HL-60/S4 treated with phorbol 12-myristate 13-acetate at 8.2 ng/mL for 4 days and 3 days (cell line): ENCODE results near the gene MIS12.

Experiments
- in situ Hi-C: fragments of 300-500 bp; cut with MboI; formaldehyde crosslinking; loops from 2 replicates; pipeline ENCODE4 v1.15.0; 2022; ENCODE audit warnings: low sequenced_read_pairs

Gene MIS12

DNA sequence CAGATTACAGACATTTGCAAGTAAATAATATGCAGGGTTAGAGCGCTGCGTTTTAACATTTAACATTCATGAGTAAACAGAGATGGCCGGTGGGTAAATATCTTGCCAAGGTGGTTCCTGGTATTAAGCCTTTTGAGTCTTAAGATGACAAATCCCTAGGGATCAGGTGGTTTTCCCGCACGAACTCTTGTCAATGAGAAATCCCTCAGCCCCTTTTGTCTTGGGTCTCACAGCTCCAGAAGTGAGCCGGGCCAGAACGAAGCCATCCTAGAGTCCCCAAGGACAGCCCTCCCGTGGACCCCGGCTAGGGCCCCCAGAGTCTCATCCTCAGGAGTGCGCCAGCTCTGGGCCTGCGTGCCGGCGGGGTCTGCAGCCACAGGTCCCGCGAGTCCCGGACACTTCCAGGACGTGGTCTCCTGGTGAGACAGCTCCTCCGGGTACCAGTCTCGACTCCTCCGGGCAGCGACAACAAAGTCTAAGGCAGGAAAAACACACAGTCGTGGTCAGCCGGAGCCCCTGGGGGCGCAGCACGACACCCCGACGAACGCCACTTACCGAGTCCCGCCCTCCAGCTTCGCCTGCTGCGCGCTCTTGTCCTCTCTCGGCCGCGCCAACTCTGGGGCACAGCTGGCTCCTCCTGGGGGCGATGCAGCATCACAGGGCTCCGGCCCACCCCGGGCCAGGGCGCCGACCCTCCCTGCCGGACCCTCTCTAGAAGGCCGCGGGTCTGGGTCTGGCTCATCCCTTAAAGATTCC lies 13.3 kb downstream of the MIS12 start:
- in situ Hi-C loops, result no loop called here

DNA sequence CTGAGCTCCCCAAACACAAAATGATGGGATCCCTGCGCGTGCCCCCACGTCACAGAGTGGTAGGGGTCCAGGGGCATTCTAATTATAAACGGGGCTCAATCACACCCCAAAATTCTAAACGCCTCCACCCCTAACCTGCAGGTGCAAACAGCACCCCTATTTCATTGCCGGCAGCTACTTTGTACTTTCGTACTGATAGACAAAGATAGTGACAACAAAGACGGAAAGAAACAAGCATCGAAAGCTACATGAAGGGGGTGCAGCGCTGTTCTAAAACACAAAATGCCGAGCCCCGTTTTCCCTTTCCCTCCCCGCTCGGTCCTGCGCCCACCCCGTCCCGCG lies 13.9 kb downstream of the MIS12 start:
- in situ Hi-C loops, result no loop called here

DNA sequence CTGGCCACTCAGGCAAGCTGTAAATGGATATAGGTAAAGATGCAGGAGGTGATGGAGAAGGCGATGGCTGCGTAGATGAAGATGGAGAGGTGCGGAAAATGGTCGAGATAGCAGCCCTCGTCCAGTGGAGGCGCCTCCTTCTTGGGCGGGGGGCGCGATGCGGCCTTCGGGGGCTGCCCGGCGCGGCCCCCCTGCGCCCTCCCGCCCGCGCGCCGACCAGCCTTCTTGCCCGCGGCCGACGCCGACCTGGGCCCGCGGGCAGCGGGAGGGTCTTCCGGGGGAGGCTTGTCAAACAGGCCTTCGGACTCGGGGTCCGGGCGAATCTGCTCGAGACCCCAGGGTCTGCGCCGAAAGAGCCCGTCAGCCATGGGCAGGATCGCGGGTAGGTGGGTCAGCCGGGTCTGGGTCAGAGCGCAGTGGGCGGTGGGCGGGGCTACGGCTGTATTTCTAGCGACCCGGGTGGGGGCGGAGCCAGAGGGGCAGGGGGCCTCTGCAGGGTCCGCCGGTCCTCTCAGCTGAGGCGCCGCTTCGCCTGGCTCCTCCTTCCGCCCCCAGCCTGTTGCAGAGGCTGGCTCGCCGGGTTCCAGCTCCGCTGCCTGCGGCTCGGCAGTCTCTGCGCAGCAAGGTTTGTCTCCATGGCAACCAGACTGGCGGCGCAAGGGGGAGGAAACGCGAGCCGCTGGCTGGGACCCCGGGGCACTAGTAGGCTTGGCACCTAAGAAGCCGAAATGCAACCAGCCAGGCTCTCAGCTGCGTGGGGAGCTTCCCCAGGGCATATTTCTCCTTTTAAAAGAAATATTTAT lies 14.4 kb downstream of the MIS12 start:
- in situ Hi-C loops, result no loop called here

DNA sequence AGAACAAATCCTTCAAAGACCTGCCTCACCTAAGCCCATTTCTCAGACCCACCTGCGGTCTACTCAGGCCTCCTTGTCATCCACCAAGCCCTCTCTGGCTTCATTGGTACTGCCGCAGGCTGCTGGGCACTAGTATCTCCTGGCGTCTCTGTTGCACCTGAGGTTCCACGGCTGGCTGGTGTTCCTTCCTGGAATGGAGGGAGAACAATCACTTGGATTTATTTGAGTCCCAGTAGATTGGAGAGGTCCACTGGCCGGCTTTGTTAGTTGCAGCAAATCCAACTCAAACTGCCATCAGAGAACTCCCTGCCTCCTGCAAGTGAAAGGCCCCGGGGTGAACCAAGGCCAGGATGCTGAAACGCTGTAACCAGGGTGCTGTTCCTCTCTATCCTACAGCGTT lies 15.3 kb downstream of the MIS12 start:
- in situ Hi-C loops, result no loop called here

DNA sequence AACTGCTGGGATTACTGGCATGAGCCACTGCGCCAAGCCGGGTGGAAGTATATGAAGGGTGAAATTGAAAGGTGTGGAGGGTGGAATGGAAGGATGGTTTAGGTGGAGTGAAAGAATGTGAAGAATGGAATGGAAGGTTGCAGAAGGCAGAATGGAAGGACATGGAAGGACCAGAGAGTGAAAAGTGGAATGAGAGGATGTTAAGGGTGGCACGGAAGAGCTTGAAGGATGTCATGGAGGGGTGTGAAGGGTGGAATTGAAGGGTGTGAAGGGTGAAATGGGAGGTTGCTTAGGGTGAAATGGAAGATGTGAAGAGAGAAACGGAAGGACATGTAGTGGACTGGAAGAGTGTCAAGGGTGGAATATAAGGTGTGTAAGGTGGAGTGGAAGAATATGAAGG lies 16.2 kb downstream of the MIS12 start:
- in situ Hi-C loops, result no loop called here

DNA sequence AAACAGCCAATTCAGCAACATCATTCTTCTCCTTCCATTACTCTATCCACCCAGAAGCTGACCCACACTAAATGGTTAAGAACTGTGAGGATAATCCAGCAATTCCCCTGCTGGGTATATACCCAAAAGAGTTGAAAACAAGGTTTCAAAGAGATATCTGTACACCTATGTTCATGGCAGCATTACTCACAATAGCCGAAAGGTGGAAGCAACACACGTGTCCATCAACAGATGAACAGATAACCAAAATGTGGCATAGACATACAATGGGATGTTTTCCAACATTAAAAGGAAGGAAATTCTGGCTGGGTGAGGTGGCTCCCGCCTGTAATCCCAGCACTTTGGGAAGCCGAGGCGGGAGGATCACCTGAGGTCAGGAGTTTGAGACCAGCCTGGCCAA lies 19.9 kb downstream of the MIS12 start:
- in situ Hi-C loops, result no loop called here

DNA sequence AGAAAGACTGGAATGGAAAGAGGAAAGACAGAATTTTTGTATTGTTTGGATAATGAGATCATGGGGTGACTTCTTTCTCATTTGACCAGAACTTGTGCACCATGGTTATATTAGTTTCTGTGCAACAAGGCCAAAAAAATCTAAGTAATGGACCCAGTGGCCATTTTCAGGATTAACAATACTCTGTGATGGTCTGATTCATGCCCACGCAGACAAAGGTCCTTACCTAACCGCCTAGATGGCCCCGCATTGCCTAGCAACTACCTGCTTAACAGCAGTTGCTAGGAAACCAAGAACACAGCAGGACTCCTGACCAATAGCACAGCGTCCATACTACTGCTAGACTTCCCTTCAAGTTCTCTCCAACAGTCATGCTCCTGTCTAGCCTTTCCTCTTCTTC lies 22.4 kb downstream of the MIS12 start:
- in situ Hi-C loops, result no loop called here

DNA sequence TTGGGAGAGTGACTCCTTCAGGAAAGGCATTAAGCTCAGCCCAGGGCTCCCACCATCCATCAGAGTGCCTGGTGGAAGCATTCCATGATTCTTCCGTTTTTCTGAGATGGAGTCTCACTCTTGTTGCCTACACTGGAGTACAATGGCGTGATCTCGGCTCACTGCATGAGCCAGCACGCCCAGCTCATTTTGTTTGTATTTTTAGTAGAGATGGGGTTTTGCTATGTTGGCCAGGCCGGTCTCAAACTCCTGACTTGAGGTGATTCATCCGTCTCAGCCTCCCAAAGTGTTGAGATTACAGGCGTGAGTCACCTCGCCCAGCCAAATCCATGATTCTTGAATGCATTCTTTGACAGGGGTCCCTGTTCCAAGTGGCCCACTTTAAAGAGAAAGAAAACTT lies 23.1 kb downstream of the MIS12 start:
- in situ Hi-C loops, result no loop called here

DNA sequence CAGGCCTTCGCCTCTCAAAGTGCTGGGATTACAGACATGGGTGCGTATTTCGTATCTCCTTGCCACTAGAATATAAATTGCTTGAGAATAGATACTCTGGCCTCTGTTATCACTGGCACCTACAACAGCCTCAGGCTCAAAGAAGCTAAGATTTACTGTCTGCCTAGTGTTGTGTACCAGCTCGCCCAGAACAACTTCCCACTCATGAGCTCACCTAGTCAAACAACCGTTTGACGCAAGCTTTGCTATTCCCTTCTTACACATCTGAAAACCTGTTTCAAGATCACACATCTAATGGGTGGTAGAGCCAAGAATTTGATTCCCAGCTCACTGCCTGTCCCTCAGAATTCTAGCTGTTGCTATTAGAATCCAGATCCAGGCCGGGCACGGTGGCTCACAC lies 24.4 kb downstream of the MIS12 start:
- in situ Hi-C loops, result no loop called here

DNA sequence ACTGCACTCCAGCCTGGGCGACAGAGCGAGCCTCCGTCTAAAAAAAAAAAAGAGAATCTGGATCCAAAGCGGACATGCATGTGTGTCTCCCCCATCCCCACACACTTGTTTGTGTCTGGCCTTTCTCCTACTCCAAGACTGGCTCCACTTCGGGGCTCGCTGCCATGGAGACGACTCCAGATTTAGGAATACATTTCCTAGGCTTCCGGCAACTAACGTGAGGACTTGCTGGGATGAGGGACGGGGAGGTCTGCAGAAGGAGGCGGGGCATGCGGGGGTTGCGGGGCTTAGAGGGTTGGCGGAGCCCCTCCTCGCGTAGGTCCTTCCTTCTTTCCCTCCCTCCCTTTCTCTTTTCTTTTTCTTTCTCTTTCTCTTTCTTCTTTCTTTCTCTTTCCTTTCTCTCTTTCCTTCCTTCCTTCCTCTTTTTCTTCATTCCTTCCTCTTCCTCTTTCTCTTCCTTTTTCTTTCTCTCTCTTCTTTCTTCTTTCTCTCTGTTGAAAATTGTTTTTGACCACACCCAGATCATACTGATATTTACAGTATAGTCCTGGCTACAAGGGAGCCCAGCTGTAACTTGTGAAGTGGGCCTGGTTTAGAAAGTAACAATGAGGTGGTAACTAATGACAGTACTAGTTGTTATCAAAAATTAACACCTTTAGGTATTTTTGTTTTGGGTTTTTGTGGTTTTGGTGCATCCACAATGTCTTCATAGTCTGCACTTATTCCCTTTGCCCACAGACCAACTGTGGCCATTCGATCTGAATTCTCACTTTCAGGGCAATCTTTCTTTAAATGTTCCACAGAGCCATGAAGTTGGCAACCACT lies 25.2 kb downstream of the MIS12 start:
- in situ Hi-C loops, result no loop called here

DNA sequence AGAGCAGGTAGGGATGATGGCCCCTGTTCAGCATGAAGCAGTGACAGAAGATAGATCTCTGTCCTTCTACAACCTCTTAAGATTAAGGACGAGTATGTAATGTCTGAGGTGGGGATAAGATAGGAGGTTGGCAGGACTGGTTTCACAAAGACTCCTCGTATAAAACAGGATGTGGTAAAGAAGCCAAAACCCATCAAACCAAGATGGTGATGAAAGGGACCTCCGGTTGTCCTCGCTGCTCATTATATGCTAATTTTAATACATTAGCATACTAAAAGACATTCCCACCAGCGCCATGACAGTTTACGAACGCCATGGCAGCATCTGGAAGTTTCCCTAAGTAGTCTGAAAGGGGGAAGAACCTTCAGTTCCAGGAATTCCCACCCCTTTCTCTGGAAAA lies 27.3 kb downstream of the MIS12 start:
- in situ Hi-C loops, result no loop called here

DNA sequence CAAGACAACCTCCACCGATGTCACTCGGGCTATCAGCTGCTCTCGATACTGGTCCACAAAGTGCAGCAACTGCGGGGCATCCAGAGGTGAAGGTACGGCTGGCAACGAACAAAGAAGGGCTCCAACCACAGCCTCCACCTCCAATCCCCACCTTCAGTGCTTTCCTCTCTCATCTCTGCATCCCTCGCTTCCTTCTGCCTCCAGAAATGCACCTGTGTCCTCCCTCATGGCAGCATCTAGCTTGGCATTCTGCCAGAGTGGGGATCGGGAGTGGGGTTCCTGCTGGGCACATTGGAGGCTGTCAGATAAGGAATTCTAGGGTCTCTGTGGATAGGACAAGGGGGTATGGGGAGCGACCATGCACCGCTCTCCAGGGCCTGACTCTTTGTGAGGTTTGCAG lies 28.6 kb downstream of the MIS12 start:
- in situ Hi-C loops, result no loop called here

DNA sequence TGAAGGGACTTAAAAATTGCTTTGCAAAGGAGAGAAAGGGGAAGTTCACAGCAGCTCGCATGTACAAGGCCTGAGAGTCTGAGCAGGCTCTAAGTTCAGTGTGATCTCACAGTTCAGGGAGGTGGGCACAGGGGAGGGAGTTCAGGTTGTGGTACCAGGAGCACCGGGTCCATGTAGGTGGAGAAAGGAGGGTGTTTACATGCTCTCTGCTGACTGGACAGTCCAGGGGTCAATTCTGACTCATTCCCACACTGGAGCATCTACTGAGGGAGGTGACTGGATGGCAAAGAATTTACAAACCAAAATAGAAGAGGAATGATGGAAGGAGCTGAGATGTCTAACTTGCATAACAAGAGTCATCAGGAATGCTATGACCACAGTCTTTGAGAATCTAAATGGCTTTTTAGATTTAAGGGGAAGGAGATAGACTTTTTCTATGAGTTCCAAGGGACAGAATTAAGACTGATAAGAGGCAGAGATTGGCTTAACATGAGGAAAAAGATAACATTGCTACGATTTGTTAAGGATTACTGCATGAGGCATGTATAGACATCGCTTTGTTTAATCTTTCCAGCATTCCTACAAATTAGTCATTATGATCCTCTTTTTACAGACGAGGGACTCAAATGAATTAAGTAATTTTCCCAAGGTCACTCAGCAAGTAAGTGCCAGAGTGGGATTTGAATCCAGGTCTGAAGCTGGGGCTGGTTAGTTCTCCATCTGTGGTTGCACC lies 29.9 kb downstream of the MIS12 start:
- in situ Hi-C loops, result no loop called here

DNA sequence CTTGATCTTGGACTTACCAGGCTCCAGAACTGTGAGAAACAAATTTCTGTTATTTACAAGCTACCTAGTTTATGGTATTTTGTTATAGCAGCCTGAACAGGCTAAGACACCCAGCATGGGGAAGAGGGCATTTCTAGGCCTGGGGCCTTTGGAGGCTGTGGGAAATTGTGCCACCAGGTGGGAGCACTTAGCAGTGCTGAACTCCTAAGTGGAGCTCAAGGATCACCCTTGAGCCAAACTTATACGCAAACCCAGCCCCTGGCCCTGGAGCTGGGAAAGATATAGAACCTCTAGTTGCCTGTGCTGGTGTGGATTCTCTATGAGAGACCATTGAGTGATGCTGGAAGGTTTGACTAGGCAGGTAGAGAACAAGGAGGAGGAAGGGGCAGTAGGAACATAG lies 36.1 kb downstream of the MIS12 start:
- in situ Hi-C loops, result no loop called here

DNA sequence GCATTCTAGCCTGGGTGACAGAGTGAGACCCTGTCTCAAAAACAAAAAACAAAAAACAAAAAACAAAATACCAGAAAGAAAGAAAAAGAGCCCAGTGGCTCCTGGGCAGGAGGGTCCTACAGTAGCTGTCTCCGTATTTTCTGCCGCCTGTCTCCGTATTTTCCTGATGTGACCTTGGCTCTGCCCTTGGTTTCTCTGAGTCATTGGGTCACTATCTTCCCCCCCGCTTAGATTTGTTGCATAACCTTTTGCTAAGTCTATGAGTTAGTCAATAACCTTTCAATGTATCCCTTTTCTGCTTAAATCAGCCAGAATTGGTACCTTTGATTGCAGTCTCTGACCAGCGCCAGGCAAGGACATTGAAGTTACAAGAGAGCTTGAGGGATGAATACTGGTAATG lies 36.9 kb downstream of the MIS12 start:
- in situ Hi-C loops, result no loop called here

DNA sequence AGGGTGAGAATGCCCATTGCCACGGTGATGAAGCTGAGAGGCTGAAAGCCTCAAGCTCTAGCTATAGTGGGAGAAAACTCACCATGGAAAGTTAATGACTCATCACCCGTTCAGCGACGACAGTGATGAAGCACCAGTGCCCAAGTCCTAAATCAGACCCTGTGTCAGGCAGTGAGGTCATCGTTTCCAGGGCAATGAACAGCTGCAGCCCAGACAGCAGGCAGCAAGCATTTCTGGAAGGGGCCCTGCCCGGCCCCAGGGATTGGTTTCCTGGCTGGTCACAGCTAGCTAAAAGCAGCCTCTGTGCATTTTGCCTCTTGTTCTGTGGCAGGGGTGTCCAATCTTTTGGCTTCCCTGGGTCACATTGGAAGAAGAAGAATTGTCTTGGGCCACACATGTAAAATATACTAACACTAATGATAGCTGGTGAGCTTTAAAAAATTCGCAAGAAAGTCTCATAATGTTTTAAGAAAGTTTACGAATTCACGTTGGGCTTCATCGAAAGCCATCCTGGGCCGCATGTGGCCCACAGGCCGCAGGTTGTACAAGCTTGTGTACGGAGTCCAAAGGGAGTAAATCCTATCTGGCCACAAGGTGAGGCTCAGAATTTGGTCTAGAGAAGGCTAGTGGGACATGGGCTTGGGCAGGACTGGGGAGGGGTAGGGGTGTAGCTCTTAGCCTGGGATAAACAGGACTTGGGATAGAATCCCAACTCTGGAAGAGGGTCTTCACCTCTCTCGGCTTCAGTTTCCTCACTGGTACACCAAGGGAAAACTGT lies 40.6 kb downstream of the MIS12 start:
- in situ Hi-C loops, result no loop called here

DNA sequence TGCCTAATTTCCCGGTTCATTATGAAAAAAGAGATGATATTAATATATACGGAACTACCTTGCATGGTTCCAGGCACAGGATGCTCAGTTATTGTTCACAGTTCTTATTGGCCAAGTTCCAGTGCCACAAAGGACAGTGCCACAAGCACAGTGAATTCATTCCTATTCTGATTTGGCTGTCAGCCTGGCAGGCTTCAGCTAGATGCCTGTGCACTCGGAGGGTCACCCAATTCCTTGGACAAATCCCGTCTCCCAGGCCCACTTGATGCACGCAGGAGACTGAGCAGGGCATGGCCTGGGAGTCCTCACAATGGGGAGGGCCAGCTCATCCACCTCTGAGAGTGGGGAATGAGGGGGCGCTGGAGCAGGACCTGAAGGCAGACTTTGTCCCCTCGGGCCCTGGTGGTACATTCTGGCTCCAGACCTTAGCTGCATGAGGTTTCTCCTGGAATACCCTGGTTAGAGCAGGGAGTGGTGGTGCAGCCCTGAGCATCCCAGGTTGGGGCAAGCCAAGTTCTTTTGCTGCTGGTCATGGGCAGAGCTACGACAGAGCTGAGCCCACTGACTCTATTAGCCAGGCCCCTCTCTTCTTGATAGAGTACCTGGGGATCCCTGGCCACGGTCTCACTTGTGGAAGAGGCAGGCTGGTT lies 41.4 kb downstream of the MIS12 start:
- in situ Hi-C loops, result no loop called here

DNA sequence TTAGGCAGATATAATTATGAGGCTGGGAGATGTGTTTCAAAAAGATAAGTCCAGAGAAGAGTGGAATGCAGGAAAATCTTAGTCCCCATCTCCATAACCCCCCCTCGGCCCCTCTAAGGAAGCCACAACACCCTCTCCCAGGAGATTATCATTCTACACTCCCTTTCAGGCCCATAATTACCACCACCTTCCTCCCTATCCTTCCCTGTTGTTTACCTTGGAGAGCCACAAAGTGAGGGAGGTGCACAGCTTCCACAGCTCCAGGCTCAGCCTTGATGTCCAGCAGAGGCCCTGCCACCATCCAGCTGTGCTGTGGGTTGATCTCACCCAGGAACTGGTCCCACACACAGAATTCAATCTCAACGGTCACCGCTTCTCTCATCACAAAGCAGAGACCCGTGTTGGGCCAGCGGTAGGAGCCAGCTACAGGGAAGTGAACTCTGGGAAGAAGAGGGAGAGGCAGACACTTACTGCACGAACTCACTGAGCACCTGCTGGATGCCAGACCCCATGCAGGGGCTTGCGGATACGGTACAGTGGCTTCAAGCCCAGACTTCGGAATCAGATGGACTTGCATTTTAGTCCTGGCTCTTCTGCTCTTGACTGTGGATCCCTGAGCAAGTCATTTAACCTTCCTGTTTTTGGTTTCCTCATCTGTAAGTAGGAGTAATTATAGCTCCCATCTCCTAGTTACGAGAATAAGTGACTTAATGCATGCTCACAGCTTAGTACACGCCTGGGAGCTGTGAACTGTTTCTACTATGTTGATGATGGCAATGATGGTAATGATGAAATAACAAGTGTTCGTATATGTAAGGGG lies 44.1 kb downstream of the MIS12 start:
- in situ Hi-C loops, result no loop called here

DNA sequence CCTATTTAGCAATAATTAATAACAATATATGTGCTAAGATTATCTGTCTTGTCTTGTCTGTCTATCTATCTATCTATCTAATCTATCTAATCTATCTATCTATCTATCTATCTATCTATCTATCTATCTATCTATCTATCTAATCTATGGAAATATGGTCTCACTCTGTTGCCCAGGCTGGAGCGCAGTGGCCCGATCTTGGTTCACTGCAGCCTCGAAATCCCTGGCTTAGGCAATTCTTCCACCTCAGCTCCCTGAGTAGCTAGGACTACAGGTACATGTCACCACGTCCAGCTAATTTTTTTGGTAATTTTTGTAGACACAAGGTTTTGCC lies 44.7 kb downstream of the MIS12 start:
- in situ Hi-C loops, result no loop called here
